GM19035 (cell line): ENCODE data around the gene VGLL1.
A peak's percentile ranks its signal among the peaks of the same experiment; 100 is the strongest.

ENCODE experiments used
- ATAC-seq: cut with Tn5 transposase; IDR thresholded peaks from one replicate; pipeline ENCODE4 v1.9.1; 2021; ENCODE audit not compliant: unreplicated experiment

Gene VGLL1, protein sequence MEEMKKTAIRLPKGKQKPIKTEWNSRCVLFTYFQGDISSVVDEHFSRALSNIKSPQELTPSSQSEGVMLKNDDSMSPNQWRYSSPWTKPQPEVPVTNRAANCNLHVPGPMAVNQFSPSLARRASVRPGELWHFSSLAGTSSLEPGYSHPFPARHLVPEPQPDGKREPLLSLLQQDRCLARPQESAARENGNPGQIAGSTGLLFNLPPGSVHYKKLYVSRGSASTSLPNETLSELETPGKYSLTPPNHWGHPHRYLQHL

DNA sequence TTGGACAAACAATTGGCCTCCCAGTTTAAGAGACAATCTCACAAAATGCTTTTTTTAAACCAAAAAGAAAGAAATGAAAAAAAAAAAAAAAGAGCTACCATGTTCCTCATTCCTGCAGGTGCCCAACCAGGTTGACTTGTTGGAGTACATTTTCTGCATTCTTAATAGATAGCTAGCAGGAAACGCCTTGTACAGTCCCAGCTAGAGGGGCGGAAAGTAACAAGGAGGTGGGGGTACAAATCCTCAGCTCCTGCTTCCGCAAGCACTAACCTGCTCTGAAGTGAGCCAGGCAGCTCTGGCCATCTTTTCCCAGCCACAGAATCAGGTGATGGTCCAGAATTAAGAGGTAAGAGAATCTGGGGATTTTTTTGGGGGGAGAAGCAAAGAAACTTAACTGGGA lies at the start of gene VGLL1:
Gene VGLL1, plus strand, starts transcription at position 265 of the 400 bp plus-strand sequence. CDS start 3,806 bp downstream, outside the sequence.
- no peak for ATAC-seq

DNA sequence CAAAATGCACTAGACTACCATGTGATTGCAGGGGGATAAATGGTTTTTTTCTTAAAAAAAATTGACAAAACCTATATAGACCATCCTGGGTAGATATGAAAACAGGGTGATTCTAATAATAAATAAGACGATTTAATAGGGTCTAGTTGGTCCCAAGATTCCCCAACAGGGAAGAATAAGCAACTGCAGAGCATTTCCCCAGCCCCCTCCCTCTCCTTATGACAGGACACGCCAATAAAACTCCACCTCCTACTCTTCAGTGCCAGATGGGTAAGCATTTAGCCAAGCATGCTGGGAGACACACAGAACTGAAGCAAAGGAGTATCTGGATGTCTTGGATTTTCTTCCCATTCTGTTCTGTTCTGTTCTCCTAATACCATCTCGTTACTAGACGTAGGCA lies 44.4 kb upstream of the VGLL1 start, which contains the start of gene BRS3:
Gene BRS3, plus strand, starts transcription at position 301 of the 400 bp plus-strand sequence. CDS start 168 bp downstream, outside the sequence.
- ATAC-seq, result no peak

GRCh38 chrX:136488706-136489105 lies 43.3 kb upstream of the VGLL1 start:
- ATAC-seq, result no peak

DNA sequence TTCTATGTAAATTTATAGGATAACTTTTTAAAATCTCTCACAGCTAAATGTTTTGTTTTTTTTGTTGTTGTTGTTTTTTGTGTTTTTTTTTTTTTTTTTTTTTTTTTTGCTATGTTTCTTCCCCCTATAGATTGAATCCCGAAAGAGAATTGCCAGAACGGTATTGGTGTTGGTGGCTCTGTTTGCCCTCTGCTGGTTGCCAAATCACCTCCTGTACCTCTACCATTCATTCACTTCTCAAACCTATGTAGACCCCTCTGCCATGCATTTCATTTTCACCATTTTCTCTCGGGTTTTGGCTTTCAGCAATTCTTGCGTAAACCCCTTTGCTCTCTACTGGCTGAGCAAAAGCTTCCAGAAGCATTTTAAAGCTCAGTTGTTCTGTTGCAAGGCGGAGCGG lies 40.2 kb upstream of the VGLL1 start:
- ATAC-seq, result no peak

GRCh38 chrX:136493011-136493410 lies 39.0 kb upstream of the VGLL1 start:
- no peak for ATAC-seq

DNA sequence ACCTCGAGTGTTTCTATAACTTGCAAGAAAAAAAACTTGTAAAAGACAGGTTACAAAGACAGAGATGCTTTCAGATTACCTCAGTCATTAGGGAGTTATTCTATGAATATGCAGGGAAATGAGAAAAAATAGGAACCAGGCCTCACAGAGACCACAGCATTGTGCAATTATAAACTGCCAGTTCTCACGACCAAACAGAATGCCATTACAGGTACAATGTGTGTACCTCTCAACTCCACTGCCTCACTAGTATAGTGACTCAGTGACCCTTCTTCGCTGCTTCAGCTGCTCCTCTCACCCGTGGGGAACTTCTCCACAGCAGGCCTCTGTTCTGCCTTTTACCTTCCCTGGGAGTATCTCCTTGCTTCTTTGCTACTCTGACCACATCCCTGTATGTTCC lies 37.0 kb upstream of the VGLL1 start:
- no peak for ATAC-seq

DNA sequence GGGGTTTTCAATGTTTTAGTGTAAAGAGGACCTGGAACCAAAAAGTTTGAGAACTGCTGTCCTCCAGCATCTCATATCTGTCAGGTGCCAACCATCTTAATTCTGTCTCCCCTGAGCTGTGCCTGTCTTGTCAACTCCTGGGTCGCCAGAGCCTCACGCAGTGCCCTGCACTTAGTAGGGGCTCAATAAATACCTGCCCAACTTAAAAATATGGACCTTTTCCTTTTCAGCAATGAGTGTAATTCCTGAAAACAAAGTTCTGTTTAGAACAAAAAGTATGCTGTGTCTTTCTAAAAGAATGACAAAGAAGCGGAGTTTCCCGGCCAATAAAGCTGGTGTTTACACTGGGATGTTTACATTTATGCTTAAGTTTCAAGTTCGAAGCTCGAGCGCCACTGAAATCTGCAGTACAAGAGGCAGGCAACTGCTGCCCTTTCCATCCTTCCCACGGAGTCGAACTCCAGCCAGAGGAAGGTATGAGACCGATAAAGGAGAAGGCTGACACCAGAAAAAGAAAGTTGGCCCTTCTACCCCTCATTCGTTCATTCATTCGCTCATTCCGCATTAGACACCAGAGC lies 35.7 kb upstream of the VGLL1 start:
- ATAC-seq, result no peak

GRCh38 chrX:136496764-136497555 lies 35.1 kb upstream of the VGLL1 start:
- peak; percentile 81 for ATAC-seq

- ATAC-seq, result peak; percentile 22
These were observed 34.4 kb upstream of the VGLL1 start, which contains the start of gene HTATSF1 for GRCh38 chrX:136497556-136498052. HTATSF1 (plus strand) TSS chrX:136497592; CDS start chrX:136497685, 93 bp downstream.

- ATAC-seq, result no peak
These were observed 12.9 kb upstream of the VGLL1 start for GRCh38 chrX:136519069-136519468.

DNA sequence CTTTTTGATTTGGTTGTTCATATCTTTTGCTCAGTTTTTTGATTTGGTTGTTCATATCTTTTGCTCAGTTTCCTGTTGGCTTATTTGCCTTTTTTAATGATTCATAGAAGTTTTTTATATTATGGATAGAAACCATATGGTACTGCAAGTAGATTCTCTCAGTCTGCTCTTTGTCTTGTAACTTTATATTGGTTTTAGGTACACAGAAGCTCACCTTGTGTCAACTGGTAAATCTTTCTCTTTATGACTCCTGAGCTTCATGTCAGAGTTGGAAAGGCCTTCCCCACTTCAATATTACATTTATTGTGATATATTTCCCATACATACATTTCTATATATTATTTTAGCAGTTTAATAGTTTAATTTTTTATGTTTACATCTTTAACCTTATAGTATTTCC lies 8.2 kb upstream of the VGLL1 start:
- no peak for ATAC-seq

- ATAC-seq, result no peak
These were observed 6.0 kb upstream of the VGLL1 start for GRCh38 chrX:136525738-136526606.

- ATAC-seq, result no peak
These were observed 3.2 kb upstream of the VGLL1 start for GRCh38 chrX:136528645-136529315.

GRCh38 chrX:136529795-136530194 lies 2.2 kb upstream of the VGLL1 start:
- ATAC-seq, result no peak

GRCh38 chrX:136534131-136534530 lies 2.1 kb downstream of the VGLL1 start:
- no peak for ATAC-seq

DNA sequence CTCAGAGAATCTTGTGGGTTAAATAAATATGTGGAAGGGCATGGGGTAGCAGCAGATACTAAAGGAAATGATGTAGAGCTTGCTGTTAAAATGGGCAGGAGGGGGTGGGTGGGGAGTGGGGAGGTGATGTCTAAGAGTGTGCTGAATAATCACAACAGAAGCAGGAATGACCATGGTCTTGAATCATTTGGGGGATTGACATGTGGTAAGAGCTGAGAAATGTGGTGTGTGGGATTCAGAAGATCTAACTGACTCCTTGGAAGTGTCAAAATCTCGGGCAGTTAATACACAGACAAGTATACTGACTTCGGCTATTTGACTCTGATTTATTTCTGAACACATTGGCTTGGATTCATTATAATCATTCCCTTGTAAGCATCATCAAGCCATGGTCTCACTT lies 6.8 kb downstream of the VGLL1 start:
- no peak for ATAC-seq

DNA sequence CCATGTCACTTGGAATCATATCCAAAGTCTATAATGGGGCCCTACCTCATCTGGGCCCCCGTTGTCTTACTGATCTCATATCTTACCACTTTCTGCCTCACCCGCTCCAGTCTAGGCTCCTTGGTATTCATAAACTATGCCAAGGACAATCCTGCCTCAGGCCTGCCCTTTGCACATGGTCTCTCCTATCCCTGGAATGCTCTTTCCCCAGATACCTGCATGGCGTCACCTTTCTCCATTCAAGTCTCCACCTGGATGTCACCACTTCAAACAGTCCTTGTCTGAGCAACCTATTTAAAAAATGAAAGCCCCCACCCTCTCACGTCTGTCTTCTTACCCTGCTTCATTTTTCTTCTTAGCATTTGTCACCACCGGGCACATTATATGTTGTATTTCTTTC lies 8.2 kb downstream of the VGLL1 start:
- ATAC-seq, result no peak

DNA sequence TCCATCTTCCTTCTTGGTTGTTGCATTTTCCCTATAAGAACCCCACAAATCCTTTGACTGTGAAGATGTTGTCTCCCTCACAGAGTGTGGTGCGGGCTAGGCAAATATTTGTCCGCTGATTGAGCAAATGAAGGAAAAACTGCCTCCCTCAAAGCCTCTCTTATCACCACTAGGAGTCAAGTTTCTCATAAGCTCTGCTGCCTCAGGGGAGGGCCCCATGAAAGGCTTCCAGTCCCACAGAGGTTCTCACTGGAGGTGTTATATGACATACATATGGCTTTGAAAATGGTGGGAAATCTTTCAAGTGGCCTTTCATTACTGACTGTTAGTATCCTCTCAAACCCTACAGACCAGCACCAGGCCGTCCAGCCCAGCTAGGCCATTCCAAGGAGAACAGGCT lies 9.3 kb downstream of the VGLL1 start:
- ATAC-seq, result no peak

GRCh38 chrX:136542281-136542680 lies 10.3 kb downstream of the VGLL1 start:
- no peak for ATAC-seq

DNA sequence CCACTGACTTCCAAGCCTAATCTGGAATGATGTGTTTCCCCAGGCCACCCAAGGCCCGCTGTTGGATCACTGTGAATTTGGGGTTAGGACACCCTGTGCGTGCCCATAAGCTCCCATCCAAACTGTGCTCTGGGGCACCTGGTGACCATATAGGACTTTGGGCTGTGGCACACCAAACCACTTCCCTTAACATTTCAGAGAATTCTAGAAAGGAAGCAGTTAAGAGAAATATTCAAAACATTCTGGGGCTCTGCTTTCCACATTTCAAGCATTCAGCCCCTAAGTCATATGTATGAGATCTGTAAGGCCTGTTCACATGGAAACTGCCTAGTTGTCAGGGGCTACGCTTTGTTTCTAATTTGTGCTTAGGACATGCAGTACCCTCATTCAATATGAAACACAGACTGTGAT lies 14.4 kb downstream of the VGLL1 start:
- no peak for ATAC-seq
